Gastrocnemius medialis (tissue), 4 donors: ENCODE data around the gene ZIM2.

Experiments used
- POLR2A ChIP-seq, 2 donors: fragments of 450-650 bp; IDR thresholded peaks; one replicate each; pipeline ENCODE4 v1.6.1; 2017; ENCODE audit warnings: antibody characterized with exemption in 2 of 2, mild to moderate bottlenecking in 2 of 2, moderate library complexity in 2 of 2
- TF ChIP-seq, protein P1 (sequence below), 5 experiments: fragments of 450-650 bp in 3 of 5; fragments of 200-600 bp in 2 of 5; sonication (generic) in 2 of 5; IDR thresholded peaks in 4 of 5; conservative IDR thresholded peaks in 1 of 5; 1 replicate in 4 of 5; 2 replicates in 1 of 5; pipeline ENCODE4 v1.5.1; 2016 to 2019; ENCODE audit warnings: antibody characterized with exemption in 5 of 5, mild to moderate bottlenecking in 3 of 5, moderate library complexity in 3 of 5

DNA sequence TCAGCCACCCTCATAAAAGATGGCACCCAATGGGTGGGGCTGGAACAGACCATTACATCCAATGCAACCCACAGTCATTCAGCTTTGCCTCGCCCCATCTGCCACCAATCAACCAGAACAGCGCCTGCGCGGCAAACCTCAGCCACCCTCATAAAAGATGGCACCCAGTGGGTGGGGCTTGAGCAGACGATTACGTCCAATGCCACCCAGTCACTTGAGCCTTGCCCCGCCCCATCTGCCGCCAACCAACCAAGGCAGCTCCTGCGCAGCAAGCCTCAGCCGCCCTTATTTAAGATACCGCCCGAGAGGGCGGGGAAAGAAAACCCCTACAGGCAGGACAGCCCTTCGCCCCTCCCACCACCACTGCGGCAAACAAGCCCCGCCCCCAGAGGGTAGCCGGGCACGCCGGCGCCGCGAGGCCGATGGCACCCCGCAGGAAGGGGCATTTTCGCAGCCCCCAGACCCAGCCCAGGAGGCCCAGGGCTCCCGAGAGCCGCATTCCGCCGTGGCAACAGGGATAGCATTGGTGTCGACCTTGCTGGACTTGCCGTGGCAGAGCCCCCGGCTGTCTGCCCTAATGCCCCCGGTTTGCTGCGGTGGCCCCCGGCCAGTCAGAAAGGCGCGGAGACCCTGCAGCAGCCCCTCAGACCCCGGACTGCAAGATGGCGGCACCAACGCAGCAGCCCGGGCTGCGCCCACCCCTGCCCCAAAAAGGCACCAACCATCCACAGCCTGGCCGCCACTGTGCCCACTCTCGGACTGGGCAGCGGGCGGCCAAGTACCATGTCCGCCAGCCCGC, 675 bp downstream of the ZIM2 start:
- TF ChIP-seq, protein P1, sequence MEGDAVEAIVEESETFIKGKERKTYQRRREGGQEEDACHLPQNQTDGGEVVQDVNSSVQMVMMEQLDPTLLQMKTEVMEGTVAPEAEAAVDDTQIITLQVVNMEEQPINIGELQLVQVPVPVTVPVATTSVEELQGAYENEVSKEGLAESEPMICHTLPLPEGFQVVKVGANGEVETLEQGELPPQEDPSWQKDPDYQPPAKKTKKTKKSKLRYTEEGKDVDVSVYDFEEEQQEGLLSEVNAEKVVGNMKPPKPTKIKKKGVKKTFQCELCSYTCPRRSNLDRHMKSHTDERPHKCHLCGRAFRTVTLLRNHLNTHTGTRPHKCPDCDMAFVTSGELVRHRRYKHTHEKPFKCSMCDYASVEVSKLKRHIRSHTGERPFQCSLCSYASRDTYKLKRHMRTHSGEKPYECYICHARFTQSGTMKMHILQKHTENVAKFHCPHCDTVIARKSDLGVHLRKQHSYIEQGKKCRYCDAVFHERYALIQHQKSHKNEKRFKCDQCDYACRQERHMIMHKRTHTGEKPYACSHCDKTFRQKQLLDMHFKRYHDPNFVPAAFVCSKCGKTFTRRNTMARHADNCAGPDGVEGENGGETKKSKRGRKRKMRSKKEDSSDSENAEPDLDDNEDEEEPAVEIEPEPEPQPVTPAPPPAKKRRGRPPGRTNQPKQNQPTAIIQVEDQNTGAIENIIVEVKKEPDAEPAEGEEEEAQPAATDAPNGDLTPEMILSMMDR (IDR thresholded peaks at IDR 0.05 in 4 of 5, conservative IDR thresholded peaks at IDR 0.05 in 1 of 5): no peak
- TF ChIP-seq POLR2A (IDR thresholded peaks at IDR 0.05): no peak
